ENCODE data around the gene TTLL11. TPM values are rescaled to one million over a fixed set of nuclear protein-coding genes. Genes with fewer than 3 reads are reported as not detected.

Gene TTLL11
- total RNA-seq, 4 donors from 2014 or later: 3.2 to 11.8 (median 9.0) TPM

DNA sequence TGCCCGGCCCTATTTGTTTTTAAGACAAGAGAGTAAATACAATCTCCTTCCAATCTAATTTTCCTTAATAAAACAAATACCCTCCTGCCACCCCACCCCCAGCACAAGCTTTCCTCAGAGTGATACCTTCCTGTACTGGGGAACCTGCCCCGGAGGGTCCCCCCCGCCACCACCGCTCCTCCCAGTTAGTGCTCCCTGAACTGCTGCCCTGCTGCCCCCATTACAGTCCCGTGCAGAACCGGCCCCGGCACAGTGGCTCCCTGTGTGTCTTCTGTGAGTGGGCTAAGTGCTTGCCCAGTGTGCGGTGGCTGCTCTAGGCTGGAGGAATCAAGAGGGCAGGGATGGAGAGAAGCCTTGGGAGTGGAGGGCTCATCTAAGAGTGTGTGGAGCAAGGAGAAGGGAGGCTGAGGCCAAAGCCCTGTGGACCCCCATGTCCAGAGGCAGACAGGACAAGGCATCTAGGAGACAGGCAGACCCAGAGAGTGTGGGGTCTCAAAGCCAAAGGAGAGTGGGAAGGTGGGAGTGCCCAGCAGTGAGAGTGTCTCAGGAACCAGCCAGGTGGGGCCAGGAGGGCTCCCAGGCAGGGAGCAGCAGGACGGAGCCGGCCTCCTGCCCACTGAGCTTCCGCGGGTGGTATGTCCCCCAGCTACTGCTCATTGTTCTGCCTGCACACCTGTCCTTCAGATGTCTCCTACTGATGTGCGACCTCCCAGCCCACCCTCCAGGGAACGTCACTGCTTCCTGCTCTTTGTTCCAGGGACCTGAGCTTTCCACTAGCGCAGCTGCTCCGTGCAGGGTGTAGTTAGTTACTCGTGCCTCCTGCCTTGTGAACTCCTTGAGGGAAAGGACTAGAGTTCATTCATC, 312.7 kb downstream of the TTLL11 start:
- H3K9me3 ChIP-seq: no peaks in the 10 kb centered on the region
- H3K27ac ChIP-seq: peak overlapping the region in 2 of 4 donors; percentile 36 to 55
- intact Hi-C loops (cut with DNase I): no loop called here
- no peaks in the 10 kb centered on the region for H3K27me3 ChIP-seq
- WGBS, 2 donors: 86 to 94% methylated on average over 6 to 11 of the region's 17 CpGs
- peaks cover 32 to 93% (median 51%) of the 10 kb centered on the region in 3 donors for H3K36me3 ChIP-seq
- peaks cover 0 to 5% (median 0%) of the 10 kb centered on the region in 3 donors for H3K4me1 ChIP-seq
- DNase-seq: no peak
- TF ChIP-seq, protein P1, sequence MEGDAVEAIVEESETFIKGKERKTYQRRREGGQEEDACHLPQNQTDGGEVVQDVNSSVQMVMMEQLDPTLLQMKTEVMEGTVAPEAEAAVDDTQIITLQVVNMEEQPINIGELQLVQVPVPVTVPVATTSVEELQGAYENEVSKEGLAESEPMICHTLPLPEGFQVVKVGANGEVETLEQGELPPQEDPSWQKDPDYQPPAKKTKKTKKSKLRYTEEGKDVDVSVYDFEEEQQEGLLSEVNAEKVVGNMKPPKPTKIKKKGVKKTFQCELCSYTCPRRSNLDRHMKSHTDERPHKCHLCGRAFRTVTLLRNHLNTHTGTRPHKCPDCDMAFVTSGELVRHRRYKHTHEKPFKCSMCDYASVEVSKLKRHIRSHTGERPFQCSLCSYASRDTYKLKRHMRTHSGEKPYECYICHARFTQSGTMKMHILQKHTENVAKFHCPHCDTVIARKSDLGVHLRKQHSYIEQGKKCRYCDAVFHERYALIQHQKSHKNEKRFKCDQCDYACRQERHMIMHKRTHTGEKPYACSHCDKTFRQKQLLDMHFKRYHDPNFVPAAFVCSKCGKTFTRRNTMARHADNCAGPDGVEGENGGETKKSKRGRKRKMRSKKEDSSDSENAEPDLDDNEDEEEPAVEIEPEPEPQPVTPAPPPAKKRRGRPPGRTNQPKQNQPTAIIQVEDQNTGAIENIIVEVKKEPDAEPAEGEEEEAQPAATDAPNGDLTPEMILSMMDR (IDR thresholded peaks at IDR 0.05): no peak
- TF ChIP-seq POLR2A (IDR thresholded peaks at IDR 0.05): no peak
- H3K4me3 ChIP-seq: no peak overlapping the region

DNA sequence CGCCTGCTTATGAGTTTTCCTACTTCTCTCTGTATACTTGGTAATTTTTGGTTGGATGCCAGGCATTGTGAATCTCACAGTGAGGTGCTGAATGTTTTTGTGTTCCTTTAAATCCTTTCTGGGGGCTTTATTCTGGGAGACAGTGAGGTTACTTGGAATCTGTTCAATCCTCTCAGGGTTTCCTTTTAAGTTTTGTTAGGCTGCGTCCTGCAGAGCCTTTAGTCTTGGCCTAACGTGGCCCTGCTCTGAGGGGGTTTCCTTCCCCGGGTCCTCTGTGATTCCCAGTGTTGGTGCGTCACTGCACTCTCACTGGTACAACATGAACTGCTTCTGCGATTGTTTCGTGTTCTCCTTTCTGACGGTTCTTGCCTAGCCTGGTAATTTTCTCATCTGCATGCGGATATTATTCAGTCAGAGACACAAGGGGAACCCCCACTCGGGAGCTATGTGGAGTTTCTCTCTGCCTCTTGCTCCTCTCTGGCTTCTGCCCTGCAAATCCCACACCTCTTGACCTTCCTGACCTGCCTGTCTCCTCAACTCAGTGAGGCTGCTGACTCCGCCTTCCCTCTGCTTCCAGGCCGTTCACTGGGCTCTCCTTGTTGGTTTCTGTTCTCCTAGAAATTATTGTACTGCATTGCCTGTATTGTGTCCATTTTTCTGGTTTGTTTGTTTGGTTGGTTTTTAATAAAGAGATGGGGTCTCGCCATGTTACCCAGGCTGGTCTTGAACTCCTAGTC, 313.6 kb downstream of the TTLL11 start:
- Histone ChIP-seq H3K36me3 (peaks cover 32 to 93% (median 56%) of the 10 kb centered on the region in 3 donors), H3K9me3 (no peaks in the 10 kb centered on the region), H3K27ac (peak overlapping the region in 2 of 4 donors; percentile 36 to 55), H3K4me3 (no peak overlapping the region), H3K27me3 (no peaks in the 10 kb centered on the region), H3K4me1 (peaks cover 0 to 5% (median 0%) of the 10 kb centered on the region in 3 donors)
- 63 to 81% methylated on average over 13 of the region's 13 CpGs for whole genome bisulfite sequencing, 2 donors
- intact Hi-C loops (cut with DNase I): no loop called here
- DNase-seq: no peak
- no peak for TF ChIP-seq POLR2A (IDR thresholded peaks at IDR 0.05)
- TF ChIP-seq, protein P1 (IDR thresholded peaks at IDR 0.05): no peak

DNA sequence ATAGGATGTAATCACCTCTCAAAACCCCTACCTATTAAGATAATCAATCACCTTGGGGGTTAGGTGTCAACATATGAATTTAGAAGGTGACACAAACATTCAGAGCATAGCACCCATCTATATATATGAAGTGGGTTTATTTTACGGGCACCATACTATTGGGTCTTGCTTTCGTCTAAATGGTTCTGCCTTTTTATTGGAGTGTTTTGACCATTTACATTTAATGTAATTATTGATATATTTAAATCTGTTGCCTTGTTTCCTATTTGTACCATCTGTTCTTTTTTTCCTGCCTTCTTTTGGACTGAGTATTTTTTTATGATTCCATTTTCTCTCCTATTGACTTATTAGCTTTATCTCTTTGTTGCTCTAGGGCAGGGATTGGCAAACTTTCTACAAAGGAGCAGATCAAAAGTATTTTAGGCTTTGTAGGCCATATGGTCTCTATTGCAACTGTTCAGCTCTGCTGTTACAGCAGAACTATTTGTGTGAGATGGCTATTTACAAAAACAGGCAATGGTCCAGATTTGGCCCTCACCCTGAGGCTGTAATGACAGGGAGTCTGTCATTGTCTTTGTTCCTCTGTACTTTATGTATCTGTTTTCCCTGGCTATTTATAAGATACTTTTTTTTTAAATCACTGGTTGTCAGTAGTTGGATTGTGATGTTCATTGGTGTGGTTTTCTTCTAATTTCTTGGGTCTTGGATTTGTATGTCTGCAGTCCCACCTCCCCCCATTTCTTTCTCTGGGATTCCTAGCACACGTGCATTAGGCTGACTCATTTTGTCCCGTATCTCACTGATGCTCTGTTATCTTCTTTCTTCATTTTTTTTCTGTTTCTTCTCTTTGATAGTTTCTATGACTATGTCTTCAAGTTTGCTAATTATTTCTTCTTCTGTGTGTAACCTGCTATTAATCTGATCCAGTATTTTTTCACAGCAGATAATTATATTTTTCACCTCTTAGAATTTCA, 314.6 kb downstream of the TTLL11 start:
- TF ChIP-seq, protein P1 (IDR thresholded peaks at IDR 0.05): no peak
- no peak for TF ChIP-seq POLR2A (IDR thresholded peaks at IDR 0.05)
- WGBS, 2 donors: 78 to 83% methylated on average over 4 of the region's 4 CpGs
- Histone ChIP-seq H3K27ac (peak overlapping the region in 2 of 4 donors; percentile 18 to 55), H3K4me1 (peaks cover 0 to 5% (median 0%) of the 10 kb centered on the region in 3 donors), H3K36me3 (peaks cover 39 to 93% (median 53%) of the 10 kb centered on the region in 3 donors), H3K27me3 (no peaks in the 10 kb centered on the region), H3K4me3 (no peak overlapping the region), H3K9me3 (no peaks in the 10 kb centered on the region)
- intact Hi-C loops (cut with DNase I): no loop called here
- no peak for DNase-seq

DNA sequence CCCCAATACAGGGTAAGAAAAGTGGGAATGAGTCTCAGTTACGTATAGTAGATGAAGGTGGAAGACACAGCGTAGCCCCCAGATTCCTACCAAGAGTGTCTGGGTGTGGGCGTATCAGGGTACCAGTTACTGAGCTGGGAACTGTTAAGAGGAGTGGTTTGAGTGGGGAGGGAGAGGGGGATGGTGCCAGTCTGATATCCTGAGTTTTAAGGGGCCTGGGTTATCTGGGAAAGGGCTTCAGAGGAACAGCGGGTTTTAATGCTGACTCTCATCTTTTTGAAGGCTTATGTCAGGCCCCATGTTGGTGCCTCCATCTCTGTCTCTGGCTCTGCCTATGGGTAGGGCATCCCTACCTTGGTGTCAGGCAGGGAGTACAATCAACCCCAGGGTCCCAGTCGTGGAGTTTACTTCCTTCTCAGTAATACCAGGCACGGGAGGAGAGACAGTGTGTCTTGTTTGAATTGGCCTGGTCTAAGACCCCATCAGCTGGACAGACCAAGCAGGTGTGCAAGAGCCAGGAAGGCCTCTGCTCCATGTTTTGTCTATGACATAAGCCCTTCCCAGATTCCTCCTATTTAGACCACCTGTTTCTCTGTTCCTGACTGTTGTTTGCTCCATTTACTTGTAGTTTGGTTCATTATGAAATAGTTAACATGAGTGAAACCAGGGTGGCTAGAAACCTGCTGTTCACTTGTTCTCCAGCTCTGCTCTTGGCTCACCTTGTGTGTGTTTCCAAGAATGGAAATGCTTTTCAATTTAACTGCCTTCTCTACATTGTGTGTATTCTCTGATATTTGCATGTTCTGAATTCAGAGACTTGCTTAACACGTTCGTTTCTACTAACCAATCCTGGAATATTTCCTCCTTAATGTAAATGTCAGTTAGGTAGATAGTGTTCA, 316.1 kb downstream of the TTLL11 start:
- H3K4me1 ChIP-seq: peaks cover 0 to 5% (median 0%) of the 10 kb centered on the region in 3 donors
- TF ChIP-seq, protein P1 (IDR thresholded peaks at IDR 0.05): no peak
- TF ChIP-seq POLR2A (IDR thresholded peaks at IDR 0.05): no peak
- WGBS, 2 donors: 86 to 87% methylated on average over 8 of the region's 8 CpGs
- DNase-seq: no peak
- intact Hi-C loops (cut with DNase I): no loop called here
- H3K9me3 ChIP-seq: no peaks in the 10 kb centered on the region
- H3K27ac ChIP-seq: no peak overlapping the region
- H3K27me3 ChIP-seq: no peaks in the 10 kb centered on the region
- peaks cover 32 to 93% (median 50%) of the 10 kb centered on the region in 3 donors for H3K36me3 ChIP-seq
- no peak overlapping the region for H3K4me3 ChIP-seq
